Stimulated activated CD8-positive, alpha-beta memory T cell treated with anti-CD3 and anti-CD28 coated beads, Interleukin-2, amount 100 ng/mL, for 1 hour (primary cell): ENCODE data around the gene HPS6.

ENCODE experiments used
- DNase-seq, 2 donors: peaks; one replicate each; pipeline ENCODE4 v3.0.0-alpha.2; 2020; ENCODE audit warnings: low read depth in 2 of 2

HPS6 gene

GRCh38 chr10:102069071-102069470 lies 3.9 kb downstream of the HPS6 start:
- DNase-seq: no peak

- DNase-seq: peak; percentile 65 to 66
Measured at GRCh38 chr10:102072673-102073527, 7.8 kb downstream of the HPS6 start.

DNA sequence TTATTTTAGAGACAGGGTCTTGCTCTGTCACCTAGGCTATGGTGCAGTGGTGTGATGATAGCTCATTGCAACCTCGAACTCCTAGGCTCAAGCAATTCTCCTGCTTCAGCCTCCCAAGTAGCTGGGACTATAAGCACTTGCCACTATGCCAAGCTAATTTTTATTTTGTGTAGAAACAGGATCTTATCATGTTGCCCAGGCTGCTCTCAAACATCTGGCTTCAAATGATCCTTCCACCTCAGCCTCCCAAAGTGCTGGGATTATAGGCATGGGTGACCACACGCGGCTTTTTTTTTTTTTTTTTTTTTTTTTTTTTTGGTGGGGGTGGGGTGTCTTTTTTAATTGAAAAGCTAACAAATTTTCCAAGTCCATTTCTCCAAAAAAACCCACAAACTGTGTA lies 18.4 kb downstream of the HPS6 start:
- DNase-seq: no peak

DNA sequence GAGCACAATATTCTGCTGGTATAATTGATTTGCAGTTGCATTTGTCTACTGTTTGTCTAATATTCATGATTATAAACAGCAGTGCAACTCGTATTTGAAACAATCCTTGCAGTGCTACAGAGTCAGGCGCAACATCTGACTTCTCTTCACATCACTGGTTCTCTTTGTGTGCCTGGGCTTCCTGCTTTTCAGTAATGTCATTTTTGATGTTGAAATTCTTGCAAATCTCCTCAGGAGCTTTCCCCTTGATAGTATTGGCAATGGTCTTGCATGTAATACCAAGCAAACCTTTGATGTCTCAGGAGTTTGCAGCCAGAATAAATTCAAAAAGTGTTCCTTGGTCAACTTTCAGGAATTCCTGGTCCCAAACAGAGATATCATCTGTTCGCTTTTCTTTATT lies 20.2 kb downstream of the HPS6 start:
- no peak for DNase-seq

DNA sequence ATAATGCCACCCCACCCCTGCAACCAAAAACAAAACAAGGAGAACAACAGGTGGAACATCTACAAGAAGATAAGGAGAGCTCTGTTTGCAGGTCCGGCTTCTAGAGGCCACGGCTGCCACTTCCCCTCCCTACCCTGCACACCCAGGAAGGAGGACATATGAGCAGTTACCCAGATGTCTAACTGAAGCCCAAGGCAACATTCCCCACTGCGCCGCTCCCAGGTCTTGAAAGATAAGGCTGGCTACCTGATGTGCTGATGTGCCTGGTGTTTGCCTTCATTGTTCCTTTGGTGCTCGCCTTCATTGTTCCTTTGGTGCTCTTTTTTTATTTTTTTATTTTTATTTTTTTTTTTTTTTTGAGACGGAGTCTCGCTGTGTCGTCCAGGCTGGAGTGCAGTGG lies 21.0 kb downstream of the HPS6 start:
- DNase-seq: no peak

GRCh38 chr10:102090772-102091171 lies 25.6 kb downstream of the HPS6 start:
- DNase-seq: no peak

DNA sequence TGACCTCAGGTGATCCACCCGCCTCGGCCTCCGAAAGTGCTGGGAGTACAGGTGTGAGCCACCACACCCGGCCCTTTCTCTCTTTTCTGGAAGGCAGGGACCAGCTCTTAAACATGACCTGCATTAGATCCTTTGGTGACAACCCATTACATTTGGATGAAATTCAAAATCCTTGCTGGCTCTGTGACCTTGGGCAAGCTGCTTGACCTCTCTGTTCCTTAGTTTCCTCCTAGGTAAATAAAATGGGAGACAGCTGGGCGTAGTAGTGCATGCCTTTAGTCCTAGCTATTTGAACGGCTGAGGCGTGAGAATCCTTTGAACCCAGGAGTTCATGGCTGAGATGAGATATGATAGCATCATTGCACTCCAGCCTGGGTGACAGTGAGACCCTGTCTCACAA lies 31.3 kb downstream of the HPS6 start:
- DNase-seq: no peak

- DNase-seq: no peak
Measured at GRCh38 chr10:102101152-102101551, 36.0 kb downstream of the HPS6 start.

DNA sequence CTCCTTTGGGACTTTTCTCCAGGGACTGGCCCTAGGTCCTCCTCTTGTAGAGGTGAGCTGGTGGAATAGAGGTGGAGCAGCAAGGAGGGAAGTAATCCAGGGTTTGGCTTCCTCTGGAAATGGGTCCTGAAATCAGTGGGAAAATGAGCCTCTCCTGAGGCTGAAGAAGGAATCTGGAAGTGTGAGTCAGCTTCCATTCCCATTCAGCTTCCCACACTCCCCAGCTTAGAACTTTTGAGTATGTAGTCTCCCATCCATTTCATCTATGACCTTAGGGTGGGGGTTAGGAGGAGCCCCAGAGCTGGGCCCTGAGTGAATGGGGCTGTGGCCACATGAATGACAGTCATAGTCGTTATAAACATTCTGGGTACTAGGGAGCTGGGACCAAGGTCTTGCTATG lies 37.3 kb downstream of the HPS6 start:
- no peak for DNase-seq

DNA sequence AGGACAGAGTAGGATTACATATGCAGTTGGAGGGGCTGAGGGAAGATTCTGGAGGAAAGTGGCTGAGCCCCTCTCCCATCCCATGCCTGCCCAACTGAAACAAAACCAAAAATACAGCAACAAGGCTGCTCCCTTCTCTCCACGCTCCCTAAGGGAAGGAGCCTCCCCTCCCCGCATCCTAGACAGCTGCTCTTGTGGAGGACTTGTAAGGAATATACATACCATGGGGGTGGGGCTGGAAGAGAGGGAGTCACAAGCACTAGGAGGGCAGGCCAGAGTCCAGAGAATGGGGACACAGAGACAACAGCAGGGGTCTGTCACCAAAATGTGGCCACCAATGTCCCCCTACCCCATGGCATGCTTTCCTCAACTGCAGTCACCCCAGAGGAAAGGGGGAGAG lies 41.8 kb downstream of the HPS6 start:
- DNase-seq: no peak

- no peak for DNase-seq
Measured at GRCh38 chr10:102109166-102110116, 44.3 kb downstream of the HPS6 start.

- no peak for DNase-seq
Measured at GRCh38 chr10:102111276-102111675, 46.1 kb downstream of the HPS6 start.

DNA sequence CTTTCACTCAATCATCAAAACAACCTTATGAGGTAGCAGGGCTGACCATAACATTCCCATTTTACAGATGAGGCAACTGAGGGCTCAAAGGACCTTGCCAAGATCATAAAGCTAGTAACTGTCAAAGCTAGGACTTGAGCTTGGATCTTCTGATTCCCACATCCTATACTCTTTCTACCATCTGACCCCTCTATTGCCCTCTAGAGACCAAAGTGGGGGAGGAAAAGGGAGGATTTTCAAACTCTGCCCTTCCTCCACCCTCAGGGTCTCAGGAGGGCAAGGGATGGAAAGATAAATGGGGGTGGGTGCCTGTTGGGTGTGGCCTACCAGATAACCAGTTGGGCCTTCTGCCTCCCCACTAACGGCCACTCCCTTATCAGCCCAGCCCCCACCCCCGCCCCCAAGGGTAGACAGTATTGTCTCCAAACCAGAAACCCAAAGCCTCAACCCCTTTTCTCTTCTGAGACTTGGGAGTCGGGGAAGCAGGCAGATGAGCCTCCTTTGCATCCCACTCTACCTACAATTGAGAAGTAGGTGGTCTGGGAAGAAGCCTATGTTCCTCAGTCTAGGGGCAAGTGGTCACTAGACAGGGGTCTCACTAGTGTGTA lies 47.2 kb downstream of the HPS6 start:
- no peak for DNase-seq

DNA sequence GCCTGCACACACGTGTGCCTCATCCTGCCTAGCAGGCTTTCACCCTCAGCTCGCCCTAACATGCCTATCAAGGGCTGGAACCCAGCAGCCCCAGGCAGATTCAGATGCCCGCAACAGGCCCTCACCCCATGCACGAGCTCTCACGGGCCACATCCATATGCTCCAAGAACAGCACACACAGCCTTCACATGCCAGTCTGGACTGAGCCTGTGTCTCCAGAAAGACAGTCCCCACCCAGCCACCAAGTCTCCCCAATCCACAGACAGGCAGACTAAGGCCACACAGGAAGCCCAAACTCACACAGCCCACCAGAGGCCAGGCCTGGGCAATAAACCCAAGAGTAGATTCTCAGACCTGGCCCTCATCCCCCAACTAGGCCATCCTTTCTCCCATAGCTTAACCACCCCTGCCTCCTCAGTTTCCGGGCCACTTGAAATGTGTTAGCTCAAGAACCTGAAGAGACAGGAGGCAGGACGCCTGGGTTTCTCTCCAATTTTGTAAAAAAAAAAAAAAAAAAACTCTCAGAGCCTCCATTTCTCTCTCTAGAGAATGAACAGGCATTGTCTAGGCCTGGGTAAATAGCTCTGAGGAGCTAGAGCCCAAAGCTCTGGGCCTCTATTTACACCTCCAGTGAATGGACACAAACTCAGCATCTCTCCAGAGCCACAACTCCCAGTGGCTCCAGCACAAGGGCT lies 48.3 kb downstream of the HPS6 start:
- DNase-seq: no peak

- no peak for DNase-seq
Measured at GRCh38 chr10:102113956-102114857, 49.1 kb downstream of the HPS6 start.

- peak; percentile 61 to 72 for DNase-seq
Measured at GRCh38 chr10:102114861-102115618, 49.9 kb downstream of the HPS6 start.

GRCh38 chr10:102115775-102116174 lies 50.6 kb downstream of the HPS6 start:
- no peak for DNase-seq

GRCh38 chr10:102116656-102117055 lies 51.5 kb downstream of the HPS6 start:
- DNase-seq: no peak
